MM.1S (cell line): ENCODE measurements around the gene ARF1.

ENCODE experiments used
- DNase-seq: peaks from one replicate; pipeline ENCODE4 v3.0.0-alpha.2; 2015
- H2AFZ ChIP-seq: fragments of 300-600 bp; sonication (generic); 2 replicates; pipeline ENCODE4 v1.6.0; 2016; ENCODE audit warnings: antibody characterized with exemption, low read length
- H3F3A ChIP-seq: fragments of 300-600 bp; sonication (generic); 2 replicates; pipeline ENCODE4 v1.6.1; 2016; ENCODE audit warnings: mild to moderate bottlenecking, antibody characterized with exemption, low read length, moderate library complexity, mixed read lengths; ENCODE audit not compliant: insufficient read depth
- H3K27ac ChIP-seq: fragments of 300-600 bp; sonication (generic); 2 replicates; pipeline ENCODE4 v1.5.1; 2016; ENCODE audit warnings: mild to moderate bottlenecking, low read length
- H3K27me3 ChIP-seq: fragments of 300-600 bp; sonication (generic); replicated peaks from 2 replicates; pipeline ENCODE4 v1.6.0; 2016; ENCODE audit warnings: low read length; ENCODE audit not compliant: insufficient read depth
- H3K36me3 ChIP-seq: fragments of 300-600 bp; sonication (generic); replicated peaks from 2 replicates; pipeline ENCODE4 v1.6.1; 2016; ENCODE audit warnings: mild to moderate bottlenecking, low read length, mixed read lengths; ENCODE audit not compliant: insufficient read depth
- H3K4me1 ChIP-seq: fragments of 300-600 bp; sonication (generic); 2 replicates; pipeline ENCODE4 v1.6.1; 2016; ENCODE audit warnings: low read length, mixed read lengths
- H3K4me2 ChIP-seq: fragments of 300-600 bp; sonication (generic); 2 replicates; pipeline ENCODE4 v1.6.0; 2016; ENCODE audit warnings: low read depth, low read length
- H3K4me3 ChIP-seq: fragments of 300-600 bp; sonication (generic); 2 replicates; pipeline ENCODE4 v1.5.1; 2016; ENCODE audit warnings: low read length, mixed read lengths
- H3K79me2 ChIP-seq: fragments of 300-600 bp; sonication (generic); 2 replicates; pipeline ENCODE4 v1.6.1; 2016; ENCODE audit warnings: mixed run types, low read length, mixed read lengths
- H3K9ac ChIP-seq: fragments of 300-600 bp; sonication (generic); 2 replicates; pipeline ENCODE4 v1.6.1; 2016; ENCODE audit warnings: low read length, mixed read lengths
- H3K9me2 ChIP-seq: fragments of 300-600 bp; sonication (generic); replicated peaks from 2 replicates; pipeline ENCODE4 v1.6.1; 2016; ENCODE audit warnings: mild to moderate bottlenecking, low read length, mixed read lengths; ENCODE audit not compliant: insufficient read depth
- H3K9me3 ChIP-seq: fragments of 300-600 bp; sonication (generic); replicated peaks from 2 replicates; pipeline ENCODE4 v1.6.1; 2016; ENCODE audit warnings: mild to moderate bottlenecking, low read length, mixed read lengths; ENCODE audit not compliant: insufficient read depth
- H4K20me1 ChIP-seq: fragments of 300-600 bp; sonication (generic); 2 replicates; pipeline ENCODE4 v1.6.1; 2016; ENCODE audit warnings: mild to moderate bottlenecking, low read length, moderate library complexity, mixed read lengths; ENCODE audit not compliant: insufficient read depth
- EZH2 ChIP-seq: fragments of 300-600 bp; sonication (generic); optimal IDR thresholded peaks from 2 replicates; pipeline ENCODE3; 2017; ENCODE audit warnings: low read depth, mild to moderate bottlenecking, antibody characterized with exemption, low read length, mixed read lengths
- EZH2phosphoT487 ChIP-seq: fragments of 300-600 bp; sonication (generic); IDR thresholded peaks from 2 replicates; pipeline ENCODE4 v1.6.1; 2018; ENCODE audit warnings: antibody characterized with exemption, low read length
- TF ChIP-seq, protein P1 (sequence below): fragments of 300-600 bp; sonication (generic); IDR thresholded peaks from 2 replicates; pipeline ENCODE4 v1.5.1; 2016; ENCODE audit warnings: antibody characterized with exemption, low read length, mixed read lengths

The ARF1 gene

DNA sequence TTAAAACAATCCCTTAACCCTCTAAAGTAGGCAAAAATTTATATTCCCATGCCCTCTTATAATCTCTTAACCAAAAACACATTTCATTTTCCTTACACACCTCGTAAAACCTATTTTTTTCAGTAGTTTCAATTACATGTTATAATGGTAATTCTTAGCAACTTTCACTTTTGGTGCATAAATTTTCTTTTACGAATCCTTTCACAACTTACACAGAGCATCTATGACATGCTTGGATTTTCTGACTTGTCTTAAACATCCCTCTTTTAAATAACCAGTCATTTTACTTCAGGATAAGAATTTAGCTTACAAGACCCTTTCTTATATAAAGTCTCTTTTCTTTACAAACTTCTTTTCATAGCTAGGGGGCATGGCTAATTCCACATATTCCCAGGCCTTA lies 35.5 kb downstream of the ARF1 start:
- DNase-seq = no peak
- Histone ChIP-seq H3K4me1 (no peaks in the 10 kb centered on the region), H3K79me2 (no peaks in the 10 kb centered on the region), H3K9me2 (no peaks in the 10 kb centered on the region), H3K27ac (no peak overlapping the region), H3F3A (no peaks in the 10 kb centered on the region), H4K20me1 (no peaks in the 10 kb centered on the region), H3K4me3 (no peak overlapping the region), H2AFZ (no peak overlapping the region), H3K4me2 (no peak overlapping the region), H3K27me3 (no peaks in the 10 kb centered on the region), H3K36me3 (no peaks in the 10 kb centered on the region), H3K9me3 (no peaks in the 10 kb centered on the region), H3K9ac (no peak overlapping the region)
- TF ChIP-seq EZH2 (no peak), EZH2phosphoT487 (no peak)
- TF ChIP-seq, protein P1, sequence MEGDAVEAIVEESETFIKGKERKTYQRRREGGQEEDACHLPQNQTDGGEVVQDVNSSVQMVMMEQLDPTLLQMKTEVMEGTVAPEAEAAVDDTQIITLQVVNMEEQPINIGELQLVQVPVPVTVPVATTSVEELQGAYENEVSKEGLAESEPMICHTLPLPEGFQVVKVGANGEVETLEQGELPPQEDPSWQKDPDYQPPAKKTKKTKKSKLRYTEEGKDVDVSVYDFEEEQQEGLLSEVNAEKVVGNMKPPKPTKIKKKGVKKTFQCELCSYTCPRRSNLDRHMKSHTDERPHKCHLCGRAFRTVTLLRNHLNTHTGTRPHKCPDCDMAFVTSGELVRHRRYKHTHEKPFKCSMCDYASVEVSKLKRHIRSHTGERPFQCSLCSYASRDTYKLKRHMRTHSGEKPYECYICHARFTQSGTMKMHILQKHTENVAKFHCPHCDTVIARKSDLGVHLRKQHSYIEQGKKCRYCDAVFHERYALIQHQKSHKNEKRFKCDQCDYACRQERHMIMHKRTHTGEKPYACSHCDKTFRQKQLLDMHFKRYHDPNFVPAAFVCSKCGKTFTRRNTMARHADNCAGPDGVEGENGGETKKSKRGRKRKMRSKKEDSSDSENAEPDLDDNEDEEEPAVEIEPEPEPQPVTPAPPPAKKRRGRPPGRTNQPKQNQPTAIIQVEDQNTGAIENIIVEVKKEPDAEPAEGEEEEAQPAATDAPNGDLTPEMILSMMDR = no peak

DNA sequence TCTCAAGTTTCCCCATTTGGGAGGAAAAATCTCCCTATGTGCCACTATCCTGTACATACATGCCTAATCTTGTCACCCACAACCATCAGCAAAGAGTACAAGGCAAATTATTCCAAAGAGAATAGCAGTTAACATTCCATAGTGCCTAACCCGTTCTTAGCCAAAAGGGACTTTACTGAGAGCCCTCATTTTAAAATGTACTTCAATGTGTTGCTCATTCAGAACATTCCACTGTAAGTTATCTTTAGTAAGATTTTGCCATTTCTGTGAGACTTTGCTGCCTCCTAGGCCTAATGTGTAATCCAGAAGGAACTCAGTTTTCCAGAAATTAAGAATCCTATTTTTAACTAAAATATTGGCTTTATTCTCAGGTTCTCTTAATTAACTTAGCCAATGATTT lies 37.8 kb downstream of the ARF1 start:
- no peak for DNase-seq

DNA sequence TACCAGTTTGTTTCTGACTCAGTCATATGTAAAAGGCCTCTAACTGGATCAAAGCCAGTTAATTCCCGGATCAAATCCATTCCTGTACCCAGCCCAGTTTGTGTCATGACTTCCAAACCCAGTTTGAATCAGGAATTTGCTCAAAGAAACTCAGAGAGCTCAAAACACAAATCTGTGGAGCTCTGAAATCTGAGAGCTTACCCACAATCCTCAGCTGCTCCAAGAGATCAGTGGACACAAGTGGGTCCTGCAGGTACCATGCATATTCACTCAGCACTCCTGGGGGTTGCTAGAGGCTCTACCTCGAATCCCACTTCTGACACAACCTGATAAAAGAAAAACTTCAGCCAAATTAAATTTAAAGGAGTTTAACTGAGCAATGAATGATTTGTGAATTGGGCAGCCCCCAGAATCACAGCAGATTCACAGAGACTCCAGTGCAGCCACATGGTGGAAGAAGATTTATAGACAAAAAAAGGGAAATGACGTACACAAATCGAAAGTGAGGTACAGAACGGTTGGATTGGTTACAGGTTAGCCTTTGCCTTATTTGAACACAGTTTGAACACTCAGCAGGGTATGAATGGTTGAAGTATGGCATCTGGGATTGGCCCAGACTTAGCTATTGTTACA lies 38.5 kb downstream of the ARF1 start:
- Histone ChIP-seq H3K9me2 (no peaks in the 10 kb centered on the region), H3K9me3 (no peaks in the 10 kb centered on the region), H3K4me1 (no peaks in the 10 kb centered on the region), H3K4me2 (no peak overlapping the region), H3F3A (no peaks in the 10 kb centered on the region), H3K27me3 (no peaks in the 10 kb centered on the region), H4K20me1 (no peaks in the 10 kb centered on the region), H3K79me2 (no peaks in the 10 kb centered on the region), H3K4me3 (no peak overlapping the region), H2AFZ (no peak overlapping the region), H3K27ac (no peak overlapping the region), H3K9ac (no peak overlapping the region), H3K36me3 (no peaks in the 10 kb centered on the region)
- no peak for DNase-seq
- TF ChIP-seq EZH2 = no peak
- no peak for TF ChIP-seq EZH2phosphoT487
- TF ChIP-seq, protein P1 = no peak

More for the DNA sequence above, 37.8 kb downstream of the ARF1 start:
- no peak overlapping the region for H3K9ac ChIP-seq
- no peaks in the 10 kb centered on the region for H4K20me1 ChIP-seq
- no peak overlapping the region for H3K4me2 ChIP-seq
- no peak overlapping the region for H2AFZ ChIP-seq
- TF ChIP-seq, protein P1 = no peak
- no peaks in the 10 kb centered on the region for H3K36me3 ChIP-seq
- no peak overlapping the region for H3K27ac ChIP-seq
- no peaks in the 10 kb centered on the region for H3F3A ChIP-seq
- no peaks in the 10 kb centered on the region for H3K79me2 ChIP-seq
- H3K4me1 ChIP-seq = no peaks in the 10 kb centered on the region
- H3K9me2 ChIP-seq = no peaks in the 10 kb centered on the region
- no peaks in the 10 kb centered on the region for H3K9me3 ChIP-seq
- H3K27me3 ChIP-seq = no peaks in the 10 kb centered on the region
- H3K4me3 ChIP-seq = no peak overlapping the region
